Posterior cingulate gyrus (tissue), 11 donors: ENCODE data around the gene VRK2.
"Not testable (repeated sequence)": the region's sequence is repeated elsewhere in the genome, so short reads cannot be mapped to it uniquely, and the experiment has no call there.

Experiments
- DNase-seq, 10 donors: peaks; one replicate each; pipeline versions ENCODE4 v3.0.0 to v3.0.0-alpha.2; 2020 to 2021; ENCODE audit warnings: mixed read lengths in 3 of 10
- intact Hi-C: fragments of 100-400 bp; cut with DNase I; formaldehyde crosslinking; loops from one replicate; pipeline ENCODE4 v1.15.1; 2023

Gene VRK2

GRCh38 chr2:58146707-58147106 lies 100.1 kb downstream of the VRK2 start:
- DNase-seq: no peak
- intact Hi-C loops: no loop called here

DNA sequence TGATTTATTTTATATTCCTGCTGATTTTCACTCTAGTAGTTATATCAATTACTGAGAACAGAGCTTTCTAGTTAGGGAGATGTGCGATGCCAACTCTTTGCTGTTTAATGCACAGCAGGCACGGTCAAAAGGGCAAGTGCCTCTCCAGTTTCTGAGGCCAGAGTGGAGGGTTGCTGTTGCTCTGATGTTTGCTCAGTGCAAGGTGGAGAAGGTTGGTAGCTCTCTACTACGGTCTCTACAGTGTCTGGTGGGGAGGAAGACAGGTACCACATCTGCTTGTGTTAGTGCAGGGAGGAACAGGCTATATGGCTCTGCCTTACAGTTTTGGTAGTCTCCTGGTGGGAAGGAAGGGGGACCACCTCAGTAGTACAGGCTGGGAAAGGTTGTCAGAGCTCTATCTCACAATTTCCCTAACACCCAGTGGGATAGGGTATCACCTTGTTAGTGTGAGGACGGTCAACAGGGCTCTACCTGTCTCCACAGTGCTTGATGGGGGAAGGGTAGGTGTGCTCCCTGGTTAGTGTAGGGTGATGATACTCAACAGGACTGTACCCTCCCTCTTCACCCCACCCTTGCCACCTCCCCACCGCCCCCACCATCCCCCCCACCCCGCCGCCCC lies 108.7 kb downstream of the VRK2 start:
- intact Hi-C loops: no loop called here
- DNase-seq: no peak

DNA sequence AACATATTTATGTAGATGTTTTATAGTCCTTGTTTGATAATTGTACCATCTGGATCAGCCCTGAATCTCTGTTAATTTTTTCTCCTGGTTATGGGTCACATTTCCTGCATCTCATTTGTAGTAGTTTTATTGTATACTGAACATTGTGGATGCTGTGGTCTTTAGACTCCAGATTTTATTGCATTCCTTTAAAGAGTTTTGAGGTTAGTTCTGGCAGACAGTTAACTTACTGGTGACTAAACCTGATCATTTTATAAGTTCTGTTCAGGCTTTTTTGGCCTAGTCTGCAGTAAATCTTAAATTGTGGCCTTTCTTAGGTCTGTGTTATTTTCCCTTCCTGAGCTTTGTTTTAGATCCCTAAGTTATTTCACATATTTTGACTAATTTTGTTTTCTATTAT lies 110.2 kb downstream of the VRK2 start:
- intact Hi-C loops: no loop called here

GRCh38 chr2:58157754-58158153 lies 111.1 kb downstream of the VRK2 start:
- DNase-seq: no peak
- intact Hi-C loops: no loop called here

More for the DNA sequence above, 110.2 kb downstream of the VRK2 start:
- no peak for DNase-seq

- DNase-seq: no peak
- intact Hi-C loops: no loop called here
Measured at GRCh38 chr2:58158481-58158880, 111.9 kb downstream of the VRK2 start.

GRCh38 chr2:58163913-58164312 lies 117.3 kb downstream of the VRK2 start:
- intact Hi-C loops: no loop called here
- DNase-seq: no peak

DNA sequence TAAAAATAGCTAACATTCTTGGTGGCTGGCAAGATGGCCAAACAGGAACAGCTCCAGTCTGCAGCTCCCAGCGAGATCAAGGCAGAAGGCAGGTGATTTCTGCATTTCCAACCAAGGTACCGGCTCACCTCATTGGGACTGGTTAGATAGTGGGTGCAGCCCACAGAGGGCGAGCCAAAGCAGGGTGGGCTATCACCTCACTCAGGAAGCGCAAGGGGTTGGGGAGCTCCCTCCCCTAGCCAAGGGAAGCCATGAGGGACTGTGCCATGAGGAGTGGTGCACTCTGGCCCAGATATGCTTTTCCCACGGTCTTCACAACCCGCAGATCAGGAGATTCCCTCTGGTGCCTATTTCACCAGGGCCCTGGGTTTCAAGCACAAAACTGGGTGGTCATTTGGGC lies 121.5 kb downstream of the VRK2 start:
- peak in 1 of 10 donors; percentile 44 for DNase-seq
- intact Hi-C loops: not testable (repeated sequence)

- intact Hi-C loops, DNase-seq: not testable (repeated sequence)
Measured at GRCh38 chr2:58169845-58170244, 123.2 kb downstream of the VRK2 start.

DNA sequence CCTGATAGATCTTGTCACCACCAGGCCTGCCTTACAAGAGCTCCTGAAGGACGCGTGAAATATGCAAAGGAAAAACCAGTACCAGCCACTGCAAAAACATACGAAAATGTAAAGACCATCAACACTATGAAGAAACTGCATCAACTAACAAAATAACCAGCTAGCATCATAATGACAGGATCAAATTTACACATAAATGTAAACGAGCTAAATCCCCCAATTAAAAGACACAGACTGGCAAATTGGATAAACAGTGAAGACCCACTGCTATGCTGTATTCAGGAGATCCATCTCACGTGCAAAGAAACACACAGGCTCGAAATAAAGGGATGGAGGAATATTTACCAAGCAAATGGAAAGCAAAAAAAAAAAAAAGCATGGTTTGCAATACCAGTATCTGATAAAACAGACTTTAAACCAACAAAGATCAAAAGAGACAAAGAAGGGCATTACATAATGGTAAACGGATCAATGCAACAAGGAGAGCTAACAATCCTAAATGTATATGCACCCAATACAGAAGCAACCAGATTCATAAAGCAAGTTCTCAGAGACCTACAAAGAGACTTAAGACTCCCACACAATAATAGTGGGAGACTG lies 123.8 kb downstream of the VRK2 start:
- intact Hi-C loops, DNase-seq: not testable (repeated sequence)

DNA sequence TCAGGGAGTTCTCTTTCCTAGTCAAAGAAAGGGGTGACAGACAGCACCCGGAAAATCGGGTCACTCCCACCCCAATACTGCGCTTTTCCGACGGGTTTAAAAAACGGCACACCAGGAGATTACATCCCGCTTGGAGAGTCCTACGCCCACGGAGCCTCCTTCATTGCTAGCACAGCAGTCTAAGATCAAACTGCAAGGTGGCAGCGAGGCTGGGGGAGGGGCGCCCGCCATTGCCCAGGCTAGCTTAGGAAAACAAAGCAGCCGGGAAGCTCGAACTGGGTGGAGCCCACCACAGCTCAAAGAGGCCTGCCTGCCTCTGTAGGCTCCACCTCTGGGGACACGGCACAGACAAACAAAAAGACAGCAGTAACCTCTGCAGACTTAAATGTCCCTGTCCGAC lies 125.2 kb downstream of the VRK2 start:
- peak in 2 of 10 donors; percentile 42 to 51 for DNase-seq
- intact Hi-C loops: not testable (repeated sequence)

GRCh38 chr2:58177187-58177586 lies 130.6 kb downstream of the VRK2 start:
- intact Hi-C loops, DNase-seq: not testable (repeated sequence)

- DNase-seq, intact Hi-C loops: not testable (repeated sequence)
Measured at GRCh38 chr2:58180175-58180574, 133.6 kb downstream of the VRK2 start.

GRCh38 chr2:58180635-58181034 lies 134.0 kb downstream of the VRK2 start:
- intact Hi-C loops: no loop called here
- DNase-seq: no peak

DNA sequence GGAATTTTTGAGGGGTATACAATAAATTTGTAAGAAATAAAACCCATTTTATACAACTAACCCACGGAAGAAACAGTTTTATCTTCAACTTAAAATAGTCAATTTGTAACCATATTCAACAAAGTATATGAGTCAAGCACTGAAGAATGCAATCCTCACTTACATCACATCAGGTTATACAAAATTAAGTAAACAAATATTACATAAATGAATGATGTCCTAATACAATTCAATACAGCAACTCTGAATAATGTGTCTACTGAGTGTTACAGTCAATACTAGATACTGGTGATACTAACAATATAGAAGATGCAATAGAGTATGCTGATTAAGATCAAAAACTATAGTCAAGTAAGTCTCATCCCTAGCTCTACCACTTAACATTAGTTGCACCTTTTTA lies 135.9 kb downstream of the VRK2 start:
- intact Hi-C loops: no loop called here
- DNase-seq: no peak

- intact Hi-C loops: no loop called here
- DNase-seq: no peak
Measured at GRCh38 chr2:58186501-58186900, 139.9 kb downstream of the VRK2 start.

DNA sequence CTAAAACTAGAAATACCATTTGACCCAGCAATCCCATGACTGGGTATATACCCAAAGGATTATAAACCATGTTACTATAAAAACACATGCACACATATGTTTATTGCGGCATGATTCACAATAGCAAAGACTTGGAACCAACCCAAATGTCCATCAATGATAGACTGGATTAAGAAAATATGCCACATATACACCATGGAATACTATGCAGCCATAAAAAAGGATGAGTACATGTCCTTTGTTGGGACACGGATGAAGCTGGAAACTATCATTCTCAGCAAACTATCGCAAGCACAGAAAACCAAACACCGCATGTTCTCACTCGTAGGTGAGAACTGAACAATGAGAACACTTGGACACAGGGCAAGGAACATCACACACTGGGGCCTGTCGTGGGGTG lies 140.4 kb downstream of the VRK2 start:
- intact Hi-C loops, DNase-seq: not testable (repeated sequence)

GRCh38 chr2:58194458-58194857 lies 147.9 kb downstream of the VRK2 start:
- intact Hi-C loops: no loop called here
- DNase-seq: no peak

DNA sequence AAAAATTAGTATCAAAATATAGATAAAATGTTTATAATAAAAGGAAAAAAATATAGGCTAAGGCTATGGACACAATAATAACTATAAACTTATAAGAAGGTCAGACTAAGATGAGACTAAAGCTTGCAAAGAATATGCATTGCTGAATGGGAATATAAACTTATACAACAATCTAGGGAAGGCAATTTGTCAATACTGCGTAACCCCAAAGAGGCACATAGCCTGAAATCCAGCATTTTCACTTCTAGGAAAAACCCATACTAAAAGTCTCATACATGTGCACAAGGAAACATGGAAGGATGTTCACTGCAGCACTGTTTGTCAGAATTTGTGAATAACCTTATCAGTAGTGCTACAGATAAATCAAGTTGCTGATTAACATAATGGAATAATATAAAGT lies 149.1 kb downstream of the VRK2 start:
- no peak for DNase-seq
- intact Hi-C loops: no loop called here

GRCh38 chr2:58197894-58198293 lies 151.3 kb downstream of the VRK2 start:
- intact Hi-C loops: no loop called here
- DNase-seq: no peak

- DNase-seq: no peak
- intact Hi-C loops: no loop called here
Measured at GRCh38 chr2:58202404-58202803, 155.8 kb downstream of the VRK2 start.

- DNase-seq: no peak
- intact Hi-C loops: no loop called here
Measured at GRCh38 chr2:58203018-58203417, 156.4 kb downstream of the VRK2 start.

DNA sequence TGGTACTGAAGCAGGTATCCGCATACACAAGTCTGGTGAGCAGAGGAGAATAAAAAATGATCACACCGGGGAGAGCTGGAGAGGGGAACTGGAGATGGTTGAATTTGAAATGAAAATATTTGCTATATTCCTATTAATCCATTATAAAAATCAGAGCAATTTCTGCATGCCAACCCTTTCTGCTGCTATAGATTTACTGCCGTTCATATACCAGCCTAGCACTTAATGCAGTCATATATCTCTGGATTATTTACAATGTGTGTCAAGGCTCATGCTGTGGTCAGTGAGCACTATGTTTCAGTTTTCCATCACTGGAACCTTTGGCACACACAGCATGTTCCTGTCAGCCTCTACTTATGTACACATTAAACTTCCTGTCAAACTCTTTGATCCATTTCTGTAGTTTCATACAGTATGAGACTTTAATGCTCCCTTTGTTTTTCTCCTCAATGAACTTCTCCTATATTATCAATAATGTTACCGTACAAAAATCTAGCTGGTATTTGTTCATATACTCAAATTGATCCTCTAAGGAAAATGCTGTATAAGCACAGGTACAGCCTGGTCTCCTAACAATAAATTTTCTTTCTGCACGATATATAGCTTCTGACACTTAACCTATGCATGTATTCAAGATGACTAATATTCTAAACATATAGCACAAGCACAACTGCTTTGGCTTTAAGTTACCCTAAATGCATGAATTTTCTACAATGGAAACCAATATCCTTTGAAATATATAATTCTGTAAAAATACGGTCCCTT lies 157.8 kb downstream of the VRK2 start:
- DNase-seq: no peak
- intact Hi-C loops: no loop called here
